ENCODE results near the gene ZNF91.
"Not testable (repeated sequence)": the region's sequence is repeated elsewhere in the genome, so short reads cannot be mapped to it uniquely, and the experiment has no call there.

Gene ZNF91

GRCh38 chr19:23420824-23421223, 25.6 kb upstream of the ZNF91 start:
- Histone ChIP-seq H3K4me3 (ENCODE audit: low read depth, low read length) (no peak overlapping the region), H3K9me3 (ENCODE audit: control insufficient read depth, insufficient read depth, low read depth, low read length) (no peaks in the 10 kb centered on the region), H3K27ac (ENCODE audit: extremely low read depth, low read depth, low read length) (no peak overlapping the region), H3K4me1 (ENCODE audit: control insufficient read depth, insufficient read depth, low read length) (no peaks in the 10 kb centered on the region), H3K36me3 (ENCODE audit: control insufficient read depth in 2 of 2, insufficient read depth in 1 of 2, low read length in 2 of 2) (no peaks in the 10 kb centered on the region)
- ChIA-PET CTCF (no interaction called here), POLR2A (no interaction called here)
- TF ChIP-seq, protein P1, sequence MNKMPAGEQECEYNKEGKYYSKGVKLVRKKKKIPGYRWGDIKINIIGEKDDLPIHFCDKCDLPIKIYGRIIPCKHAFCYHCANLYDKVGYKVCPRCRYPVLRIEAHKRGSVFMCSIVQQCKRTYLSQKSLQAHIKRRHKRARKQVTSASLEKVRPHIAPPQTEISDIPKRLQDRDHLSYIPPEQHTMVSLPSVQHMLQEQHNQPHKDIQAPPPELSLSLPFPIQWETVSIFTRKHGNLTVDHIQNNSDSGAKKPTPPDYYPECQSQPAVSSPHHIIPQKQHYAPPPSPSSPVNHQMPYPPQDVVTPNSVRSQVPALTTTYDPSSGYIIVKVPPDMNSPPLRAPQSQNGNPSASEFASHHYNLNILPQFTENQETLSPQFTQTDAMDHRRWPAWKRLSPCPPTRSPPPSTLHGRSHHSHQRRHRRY (tag by site-specific recombination; IDR thresholded peaks at IDR 0.05) = no peak
- TF ChIP-seq GLIS2 (tag by site-specific recombination; IDR thresholded peaks at IDR 0.05) (no peak), ZNF670 (tag by site-specific recombination; IDR thresholded peaks at IDR 0.05; ENCODE audit: low read depth) (no peak), KLF1 (tag by site-specific recombination; IDR thresholded peaks at IDR 0.05) (no peak), ZIC2 (tag by site-specific recombination; IDR thresholded peaks at IDR 0.05) (no peak), ZBTB1 (tag by site-specific recombination; IDR thresholded peaks at IDR 0.05) (no peak), ZNF747 (tag by site-specific recombination; IDR thresholded peaks at IDR 0.05) (no peak), ZNF621 (tag by site-specific recombination; IDR thresholded peaks at IDR 0.05) (no peak)

GRCh38 chr19:23419261-23419660, 24.0 kb upstream of the ZNF91 start:
- POLR2A ChIA-PET; CTCF ChIA-PET; H3K4me1 ChIP-seq (ENCODE audit: control insufficient read depth, insufficient read depth, low read length): not testable (repeated sequence)

GRCh38 chr19:23415561-23416191, 20.4 kb upstream of the ZNF91 start:
- no peak for TF ChIP-seq KLF16 (tag by site-specific recombination; IDR thresholded peaks at IDR 0.05)
- no peak for TF ChIP-seq ZNF792 (tag by site-specific recombination; IDR thresholded peaks at IDR 0.05)
- no peak for TF ChIP-seq MZF1 (tag by site-specific recombination; IDR thresholded peaks at IDR 0.05; ENCODE audit: borderline replicate concordance)
- no peak for TF ChIP-seq ZBTB26 (tag by site-specific recombination; optimal IDR thresholded peaks at IDR 0.05)
- TF ChIP-seq ZNF707 (tag by site-specific recombination; IDR thresholded peaks at IDR 0.05) = no peak
- no peak for TF ChIP-seq SCRT1 (tag by site-specific recombination; IDR thresholded peaks at IDR 0.05; ENCODE audit: borderline replicate concordance)
- TF ChIP-seq ZNF692 (tag by site-specific recombination; IDR thresholded peaks at IDR 0.05) = no peak
- TF ChIP-seq MEIS1 (CRISPR knock-in tag; IDR thresholded peaks at IDR 0.05; ENCODE audit: borderline replicate concordance) = no peak
- no peak for TF ChIP-seq ZNF157 (tag by site-specific recombination; IDR thresholded peaks at IDR 0.05)
- no peak for TF ChIP-seq BCL11A (tag by site-specific recombination; IDR thresholded peaks at IDR 0.05; ENCODE audit: low read depth)
- Histone ChIP-seq H3K4me1 (ENCODE audit: control insufficient read depth, insufficient read depth, low read length) (no peaks in the 10 kb centered on the region), H3K27ac (ENCODE audit: extremely low read depth, low read depth, low read length) (no peak overlapping the region), H3K36me3 (ENCODE audit: control insufficient read depth in 2 of 2, insufficient read depth in 1 of 2, low read length in 2 of 2) (no peaks in the 10 kb centered on the region), H3K4me3 (ENCODE audit: low read depth, low read length) (peak overlapping the region; percentile 58), H3K9me3 (ENCODE audit: control insufficient read depth, insufficient read depth, low read depth, low read length) (no peaks in the 10 kb centered on the region)
- CTCF ChIA-PET = interaction anchor here (0.6 to 0.7 kb wide), 2 partner anchors 20 to 22 kb away, joined by 3 to 4 read pairs; no protein-coding TSS in a partner anchor
- POLR2A ChIA-PET = interaction anchor here (0.7 to 1.9 kb wide), 2 partner anchors 21 to 142 kb away, joined by 3 to 11 read pairs; partner anchors contain the start of gene ZNF91

More at GRCh38 chr19:23419261-23419660, 24.0 kb upstream of the ZNF91 start:
- not testable (repeated sequence) for H3K27ac ChIP-seq (ENCODE audit: extremely low read depth, low read depth, low read length); H3K4me3 ChIP-seq (ENCODE audit: low read depth, low read length); H3K36me3 ChIP-seq (ENCODE audit: control insufficient read depth in 2 of 2, insufficient read depth in 1 of 2, low read length in 2 of 2); H3K9me3 ChIP-seq (ENCODE audit: control insufficient read depth, insufficient read depth, low read depth, low read length)

Measured in HEK293 (cell line).